Mesothelial cell of epicardium (in vitro differentiated cells): ENCODE data around the gene ITGA4. TPM values are rescaled to one million over a fixed set of nuclear protein-coding genes. Genes with fewer than 3 reads are reported as not detected.

Experiments used
- DNase-seq, 2 experiments: peaks; one replicate each; pipeline ENCODE4 v3.0.0; 2021; ENCODE audit warnings: low spot score in 2 of 2; ENCODE audit not compliant: unreplicated experiment in 2 of 2
- H3K27ac Mint-ChIP-seq: 2 replicates; pipeline ENCODE4 v1.8.0; 2021; ENCODE audit warnings: mixed read lengths
- H3K27me3 Mint-ChIP-seq: 2 replicates; pipeline ENCODE4 v1.8.0; 2021; ENCODE audit warnings: low read depth, mixed read lengths
- H3K36me3 Mint-ChIP-seq: 2 replicates; pipeline ENCODE4 v1.8.0; 2021; ENCODE audit warnings: mixed read lengths
- H3K4me1 Mint-ChIP-seq: 2 replicates; pipeline ENCODE4 v1.8.0; 2021; ENCODE audit warnings: mixed read lengths
- H3K4me3 Mint-ChIP-seq: 2 replicates; pipeline ENCODE4 v1.8.0; 2021; ENCODE audit warnings: mild to moderate bottlenecking, moderate library complexity, mixed read lengths
- H3K9me3 Mint-ChIP-seq: 2 replicates; pipeline ENCODE4 v1.8.0; 2021; ENCODE audit warnings: mixed read lengths
- CTCF ChIP-seq: fragments of 200-600 bp; sonication (generic); IDR thresholded peaks from one replicate; pipeline ENCODE4 v1.5.0; 2021; ENCODE audit warnings: antibody characterized with exemption; ENCODE audit not compliant: unreplicated experiment
- total RNA-seq: library from RNA; stranded (reverse); gene quantifications from 3 replicates; pipeline ENCODE4 v1.2.1, GENCODE V29; 2021

The ITGA4 gene
- total RNA-seq, 1 donor from 2014 or later = 2.3 TPM

DNA sequence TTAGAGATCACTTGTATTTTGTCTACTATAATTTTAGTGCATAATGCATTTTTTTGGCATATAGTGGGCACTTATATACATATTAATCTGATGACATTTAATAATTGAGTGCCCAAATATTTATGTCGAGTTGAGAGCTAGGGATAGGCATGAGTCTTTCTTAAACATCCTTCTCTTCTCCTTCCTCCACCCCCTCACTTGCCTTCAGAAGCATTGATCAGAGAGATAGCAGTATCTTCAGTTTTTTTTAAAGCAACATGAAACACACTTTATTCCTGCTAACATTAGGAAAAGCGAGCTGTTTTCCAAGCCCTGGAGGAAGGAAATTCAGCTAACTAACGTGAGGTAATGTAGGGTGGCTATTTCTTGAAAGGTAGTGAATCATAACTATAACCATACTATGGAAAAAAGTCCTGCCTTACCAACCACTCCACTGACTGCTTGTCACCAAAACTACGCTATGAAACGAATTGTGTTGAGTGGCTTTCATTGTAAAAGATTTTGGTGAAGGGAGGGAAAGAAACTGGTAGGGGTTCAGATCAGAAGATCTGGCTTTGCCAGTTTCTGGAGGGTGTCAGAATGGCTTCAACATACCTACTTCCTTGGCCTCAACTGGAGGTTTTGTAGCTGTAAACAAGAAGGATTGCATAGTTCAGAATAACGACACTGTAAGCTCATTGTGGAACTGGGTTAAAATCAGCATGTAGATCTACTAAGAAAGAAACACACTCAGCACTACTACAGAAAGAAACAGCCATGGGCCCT is 2.3 kb upstream of the ITGA4 start:
- DNase-seq = no peak
- Mint-ChIP-seq H3K4me3 (no peak overlapping the region), H3K4me1 (peaks cover 8% of the 10 kb centered on the region), H3K36me3 (no peaks in the 10 kb centered on the region), H3K27ac (no peak overlapping the region), H3K27me3 (peaks cover 79% of the 10 kb centered on the region), H3K9me3 (no peaks in the 10 kb centered on the region)
- no peak for TF ChIP-seq CTCF

DNA sequence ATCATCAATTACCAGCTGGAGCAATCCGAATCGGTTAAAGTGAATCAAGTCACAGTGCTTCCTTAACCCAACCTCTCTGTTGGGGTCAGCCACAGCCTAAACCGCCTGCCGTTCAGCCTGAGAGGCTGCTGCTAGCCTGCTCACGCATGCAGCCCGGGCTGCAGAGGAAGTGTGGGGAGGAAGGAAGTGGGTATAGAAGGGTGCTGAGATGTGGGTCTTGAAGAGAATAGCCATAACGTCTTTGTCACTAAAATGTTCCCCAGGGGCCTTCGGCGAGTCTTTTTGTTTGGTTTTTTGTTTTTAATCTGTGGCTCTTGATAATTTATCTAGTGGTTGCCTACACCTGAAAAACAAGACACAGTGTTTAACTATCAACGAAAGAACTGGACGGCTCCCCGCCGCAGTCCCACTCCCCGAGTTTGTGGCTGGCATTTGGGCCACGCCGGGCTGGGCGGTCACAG is 496 bp upstream of the ITGA4 start:
- no peak overlapping the region for H3K27ac Mint-ChIP-seq
- DNase-seq = no peak
- H3K4me3 Mint-ChIP-seq = peak overlapping the region; percentile 60
- H3K9me3 Mint-ChIP-seq = no peaks in the 10 kb centered on the region
- peaks cover 8% of the 10 kb centered on the region for H3K4me1 Mint-ChIP-seq
- peaks cover 89% of the 10 kb centered on the region for H3K27me3 Mint-ChIP-seq
- no peak for TF ChIP-seq CTCF
- H3K36me3 Mint-ChIP-seq = no peaks in the 10 kb centered on the region

GRCh38 chr2:181457741-181458425 is 697 bp downstream of the ITGA4 start:
- H3K36me3 Mint-ChIP-seq = no peaks in the 10 kb centered on the region
- TF ChIP-seq CTCF = no peak
- peaks cover 87% of the 10 kb centered on the region for H3K27me3 Mint-ChIP-seq
- H3K9me3 Mint-ChIP-seq = no peaks in the 10 kb centered on the region
- H3K27ac Mint-ChIP-seq = no peak overlapping the region
- peak in 1 of 2 experiments; percentile 46 for DNase-seq
- H3K4me3 Mint-ChIP-seq = peak overlapping the region; percentile 74
- peaks cover 8% of the 10 kb centered on the region for H3K4me1 Mint-ChIP-seq

DNA sequence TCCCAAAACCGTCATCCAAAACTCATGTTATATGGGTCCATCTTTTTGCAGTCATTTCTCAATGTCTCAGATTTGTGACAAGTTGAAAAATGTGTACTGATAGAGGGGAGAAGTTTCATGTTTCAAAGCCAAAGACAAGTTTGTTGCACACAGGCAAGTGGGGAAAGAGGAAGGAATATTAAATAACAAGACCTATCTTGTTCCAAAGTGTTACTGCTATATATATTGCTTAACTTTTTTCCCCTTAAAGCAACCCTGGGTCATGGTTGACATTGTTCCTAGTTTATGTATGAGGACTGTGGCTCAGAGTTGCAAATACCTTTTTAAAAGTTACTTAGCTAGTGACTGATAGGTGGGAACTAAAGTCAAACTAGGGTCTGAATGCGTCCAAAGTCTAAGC is 1.7 kb downstream of the ITGA4 start:
- H3K4me1 Mint-ChIP-seq = peaks cover 8% of the 10 kb centered on the region
- peaks cover 88% of the 10 kb centered on the region for H3K27me3 Mint-ChIP-seq
- H3K27ac Mint-ChIP-seq = no peak overlapping the region
- H3K4me3 Mint-ChIP-seq = no peak overlapping the region
- TF ChIP-seq CTCF = no peak
- H3K9me3 Mint-ChIP-seq = no peaks in the 10 kb centered on the region
- H3K36me3 Mint-ChIP-seq = no peaks in the 10 kb centered on the region
- DNase-seq = no peak

- Mint-ChIP-seq H3K27me3 (peaks cover 88% of the 10 kb centered on the region), H3K4me1 (peaks cover 8% of the 10 kb centered on the region), H3K9me3 (no peaks in the 10 kb centered on the region), H3K4me3 (no peak overlapping the region), H3K27ac (no peak overlapping the region), H3K36me3 (no peaks in the 10 kb centered on the region)
- DNase-seq = no peak
- TF ChIP-seq CTCF = no peak
These were observed 2.4 kb downstream of the ITGA4 start for GRCh38 chr2:181459621-181460021.
